Astrocyte of the spinal cord (primary cell): ENCODE results near the gene KAZN.

ENCODE experiments used
- DNase-seq: peaks from one replicate; pipeline ENCODE4 v3.0.0; 2011; ENCODE audit warnings: low read depth, low spot score
- H3K4me3 ChIP-seq: 2 replicates; pipeline ENCODE4 v1.5.1; 2011; ENCODE audit warnings: low read depth, mild to moderate bottlenecking, low read length, moderate library complexity
- CTCF ChIP-seq: IDR thresholded peaks from 2 replicates; pipeline ENCODE4 v1.5.1; 2012; ENCODE audit warnings: low read depth, mild to moderate bottlenecking, low read length, inconsistent platforms
- in situ Hi-C: cut with HindIII; loops from 2 replicates; pipeline ENCODE4 v1.10.0; 2017; ENCODE audit warnings: low sequenced_read_pairs

KAZN gene

GRCh38 chr1:14973773-14974172, 375.3 kb downstream of the KAZN start:
- DNase-seq = no peak
- TF ChIP-seq CTCF = no peak
- in situ Hi-C loops = no loop called here
- H3K4me3 ChIP-seq = no peak overlapping the region

GRCh38 chr1:14974361-14974760, 375.9 kb downstream of the KAZN start:
- H3K4me3 ChIP-seq = no peak overlapping the region
- in situ Hi-C loops = no loop called here
- TF ChIP-seq CTCF = no peak
- DNase-seq = peak; percentile 15

GRCh38 chr1:14975119-14975518, 376.6 kb downstream of the KAZN start:
- no peak for DNase-seq
- in situ Hi-C loops = no loop called here

GRCh38 chr1:14976256-14976655, 377.8 kb downstream of the KAZN start:
- TF ChIP-seq CTCF = no peak
- no peak for DNase-seq
- in situ Hi-C loops = no loop called here
- no peak overlapping the region for H3K4me3 ChIP-seq

More at GRCh38 chr1:14975119-14975518, 376.6 kb downstream of the KAZN start:
- no peak for TF ChIP-seq CTCF
- no peak overlapping the region for H3K4me3 ChIP-seq

GRCh38 chr1:14977338-14977931, 378.9 kb downstream of the KAZN start:
- in situ Hi-C loops = no loop called here
- TF ChIP-seq CTCF = no peak
- H3K4me3 ChIP-seq = no peak overlapping the region
- DNase-seq = no peak

- in situ Hi-C loops = no loop called here
- H3K4me3 ChIP-seq = no peak overlapping the region
- no peak for TF ChIP-seq CTCF
- DNase-seq = peak; percentile 65
These were observed 382.2 kb downstream of the KAZN start for GRCh38 chr1:14980621-14981218.

GRCh38 chr1:14982029-14982428, 383.5 kb downstream of the KAZN start:
- in situ Hi-C loops = no loop called here
- no peak for DNase-seq
- no peak for TF ChIP-seq CTCF

More at GRCh38 chr1:14982029-14982428, 383.5 kb downstream of the KAZN start:
- no peak overlapping the region for H3K4me3 ChIP-seq
